ENCODE data around the gene CELSR2. TPM values are rescaled to one million over a fixed set of nuclear protein-coding genes. Genes with fewer than 3 reads are reported as not detected.

The CELSR2 gene
- total RNA-seq, 1 experiment from 2014 or later: 17.1 TPM

GRCh38 chr1:109246141-109246551 is 3.2 kb upstream of the CELSR2 start:
- no peak overlapping the region for H3K4me2 ChIP-seq (ENCODE audit: low read length)
- ATAC-seq (no peak), DNase-seq (ENCODE audit: low read depth, low spot score) (no peak)
- H3K27me3 ChIP-seq (ENCODE audit: insufficient read depth, low read length): no peaks in the 10 kb centered on the region
- H2AFZ ChIP-seq (ENCODE audit: low read depth, low read length, poor library complexity, severe bottlenecking): no peak overlapping the region
- no peaks in the 10 kb centered on the region for H3K36me3 ChIP-seq (ENCODE audit: control insufficient read depth in 1 of 2, insufficient read depth in 2 of 2, low read length in 2 of 2)
- H3K79me2 ChIP-seq (ENCODE audit: insufficient read depth, low read length): no peaks in the 10 kb centered on the region
- no peaks in the 10 kb centered on the region for H3K9me3 ChIP-seq (ENCODE audit: control insufficient read depth in 1 of 2, insufficient read depth in 1 of 2, low read depth in 1 of 2, low read length in 2 of 2)
- H3K4me3 ChIP-seq (replicated peaks in 1 of 2; ENCODE audit: low read depth in 1 of 2, low read length in 2 of 2): no peak overlapping the region
- intact Hi-C loops (cut with micrococcal nuclease): no loop called here
- no peaks in the 10 kb centered on the region for H3K9me2 ChIP-seq (ENCODE audit: insufficient read depth)
- no peak overlapping the region for H3K27ac ChIP-seq (ENCODE audit: low read depth, low read length)
- POLR2A ChIA-PET: no interaction called here
- no peak for TF ChIP-seq JUND (IDR thresholded peaks at IDR 0.05)
- no TSS peak for BruUV-seq (replicated peaks)
- RAD21 ChIA-PET (ENCODE audit: low non-redundant PET in 1 of 2, low total read pairs in 2 of 2, uncharacterized antibody in 2 of 2, unreplicated experiment in 2 of 2): no interaction called here
- H3K4me1 ChIP-seq (ENCODE audit: control insufficient read depth in 1 of 2, insufficient read depth in 2 of 2, low read length in 2 of 2): peaks cover 5 to 16% of the 10 kb centered on the region in 2 experiments; a peak in 3 of 4 replicates
- no peaks in the 10 kb centered on the region for H4K20me1 ChIP-seq (ENCODE audit: insufficient read depth)
- H3K9ac ChIP-seq (ENCODE audit: low read length): no peak overlapping the region
- CTCF ChIA-PET: no interaction called here

- no peaks in the 10 kb centered on the region for H4K20me1 ChIP-seq (ENCODE audit: insufficient read depth)
- no peaks in the 10 kb centered on the region for H3K36me3 ChIP-seq (ENCODE audit: control insufficient read depth in 1 of 2, insufficient read depth in 2 of 2, low read length in 2 of 2)
- H3K9me3 ChIP-seq (ENCODE audit: control insufficient read depth in 1 of 2, insufficient read depth in 1 of 2, low read depth in 1 of 2, low read length in 2 of 2): no peaks in the 10 kb centered on the region
- H3K79me2 ChIP-seq (ENCODE audit: insufficient read depth, low read length): no peaks in the 10 kb centered on the region
- ChIA-PET CTCF (interaction anchor here (1.0 kb wide), 1 partner anchor 8 kb away, joined by 3 read pairs; no protein-coding TSS in a partner anchor), POLR2A (interaction anchor here (1.1 kb wide), 1 partner anchor 9 kb away, joined by 3 read pairs; no protein-coding TSS in a partner anchor), RAD21 (ENCODE audit: low non-redundant PET in 1 of 2, low total read pairs in 2 of 2, uncharacterized antibody in 2 of 2, unreplicated experiment in 2 of 2) (no interaction called here)
- H3K4me2 ChIP-seq (ENCODE audit: low read length): no peak overlapping the region
- H3K27ac ChIP-seq (ENCODE audit: low read depth, low read length): no peak overlapping the region
- H3K27me3 ChIP-seq (ENCODE audit: insufficient read depth, low read length): no peaks in the 10 kb centered on the region
- ATAC-seq (no peak), DNase-seq (ENCODE audit: low read depth, low spot score) (no peak)
- H3K9me2 ChIP-seq (ENCODE audit: insufficient read depth): no peaks in the 10 kb centered on the region
- H3K4me3 ChIP-seq (replicated peaks in 1 of 2; ENCODE audit: low read depth in 1 of 2, low read length in 2 of 2): no peak overlapping the region
- no TSS peak for BruUV-seq (replicated peaks)
- no peak overlapping the region for H2AFZ ChIP-seq (ENCODE audit: low read depth, low read length, poor library complexity, severe bottlenecking)
- intact Hi-C loops (cut with micrococcal nuclease): no loop called here
- no peak overlapping the region for H3K9ac ChIP-seq (ENCODE audit: low read length)
- H3K4me1 ChIP-seq (ENCODE audit: control insufficient read depth in 1 of 2, insufficient read depth in 2 of 2, low read length in 2 of 2): peaks cover 5 to 14% of the 10 kb centered on the region in 2 experiments; a peak in 3 of 4 replicates
- TF ChIP-seq TCF7L2 (IDR thresholded peaks at IDR 0.05; ENCODE audit: borderline replicate concordance, extremely low read depth, insufficient read depth, insufficient read length) (no peak), CTCF (IDR thresholded peaks at IDR 0.05 in 2 of 3, conservative IDR thresholded peaks at IDR 0.05 in 1 of 3; ENCODE audit: borderline replicate concordance in 1 of 3, insufficient read depth in 1 of 3, low read depth in 2 of 3, low read length in 2 of 3) (no peak), ZFX (IDR thresholded peaks at IDR 0.05) (no peak), CEBPB (IDR thresholded peaks at IDR 0.05; ENCODE audit: low read depth) (no peak), SRF (IDR thresholded peaks at IDR 0.05; ENCODE audit: low read depth) (no peak), ZNF274 (IDR thresholded peaks at IDR 0.05; ENCODE audit: low read depth, low read length) (no peak), YY1 (IDR thresholded peaks at IDR 0.05; ENCODE audit: extremely low read depth, insufficient replicate concordance, low read depth, low read length) (no peak)
- TF ChIP-seq, protein P1, sequence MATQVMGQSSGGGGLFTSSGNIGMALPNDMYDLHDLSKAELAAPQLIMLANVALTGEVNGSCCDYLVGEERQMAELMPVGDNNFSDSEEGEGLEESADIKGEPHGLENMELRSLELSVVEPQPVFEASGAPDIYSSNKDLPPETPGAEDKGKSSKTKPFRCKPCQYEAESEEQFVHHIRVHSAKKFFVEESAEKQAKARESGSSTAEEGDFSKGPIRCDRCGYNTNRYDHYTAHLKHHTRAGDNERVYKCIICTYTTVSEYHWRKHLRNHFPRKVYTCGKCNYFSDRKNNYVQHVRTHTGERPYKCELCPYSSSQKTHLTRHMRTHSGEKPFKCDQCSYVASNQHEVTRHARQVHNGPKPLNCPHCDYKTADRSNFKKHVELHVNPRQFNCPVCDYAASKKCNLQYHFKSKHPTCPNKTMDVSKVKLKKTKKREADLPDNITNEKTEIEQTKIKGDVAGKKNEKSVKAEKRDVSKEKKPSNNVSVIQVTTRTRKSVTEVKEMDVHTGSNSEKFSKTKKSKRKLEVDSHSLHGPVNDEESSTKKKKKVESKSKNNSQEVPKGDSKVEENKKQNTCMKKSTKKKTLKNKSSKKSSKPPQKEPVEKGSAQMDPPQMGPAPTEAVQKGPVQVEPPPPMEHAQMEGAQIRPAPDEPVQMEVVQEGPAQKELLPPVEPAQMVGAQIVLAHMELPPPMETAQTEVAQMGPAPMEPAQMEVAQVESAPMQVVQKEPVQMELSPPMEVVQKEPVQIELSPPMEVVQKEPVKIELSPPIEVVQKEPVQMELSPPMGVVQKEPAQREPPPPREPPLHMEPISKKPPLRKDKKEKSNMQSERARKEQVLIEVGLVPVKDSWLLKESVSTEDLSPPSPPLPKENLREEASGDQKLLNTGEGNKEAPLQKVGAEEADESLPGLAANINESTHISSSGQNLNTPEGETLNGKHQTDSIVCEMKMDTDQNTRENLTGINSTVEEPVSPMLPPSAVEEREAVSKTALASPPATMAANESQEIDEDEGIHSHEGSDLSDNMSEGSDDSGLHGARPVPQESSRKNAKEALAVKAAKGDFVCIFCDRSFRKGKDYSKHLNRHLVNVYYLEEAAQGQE (IDR thresholded peaks at IDR 0.05; ENCODE audit: low read depth): no peak
These were observed 1.7 kb upstream of the CELSR2 start for GRCh38 chr1:109247401-109248365.
